NCI-H146 (cell line): ENCODE data around the gene HDAC4.
A peak's percentile ranks its signal among the peaks of the same experiment; 100 is the strongest.

Experiments
- DNase-seq: peaks from one replicate; lab custom pipeline; 2025; lab: John Stamatoyannopoulos, UW

HDAC4 gene

DNA sequence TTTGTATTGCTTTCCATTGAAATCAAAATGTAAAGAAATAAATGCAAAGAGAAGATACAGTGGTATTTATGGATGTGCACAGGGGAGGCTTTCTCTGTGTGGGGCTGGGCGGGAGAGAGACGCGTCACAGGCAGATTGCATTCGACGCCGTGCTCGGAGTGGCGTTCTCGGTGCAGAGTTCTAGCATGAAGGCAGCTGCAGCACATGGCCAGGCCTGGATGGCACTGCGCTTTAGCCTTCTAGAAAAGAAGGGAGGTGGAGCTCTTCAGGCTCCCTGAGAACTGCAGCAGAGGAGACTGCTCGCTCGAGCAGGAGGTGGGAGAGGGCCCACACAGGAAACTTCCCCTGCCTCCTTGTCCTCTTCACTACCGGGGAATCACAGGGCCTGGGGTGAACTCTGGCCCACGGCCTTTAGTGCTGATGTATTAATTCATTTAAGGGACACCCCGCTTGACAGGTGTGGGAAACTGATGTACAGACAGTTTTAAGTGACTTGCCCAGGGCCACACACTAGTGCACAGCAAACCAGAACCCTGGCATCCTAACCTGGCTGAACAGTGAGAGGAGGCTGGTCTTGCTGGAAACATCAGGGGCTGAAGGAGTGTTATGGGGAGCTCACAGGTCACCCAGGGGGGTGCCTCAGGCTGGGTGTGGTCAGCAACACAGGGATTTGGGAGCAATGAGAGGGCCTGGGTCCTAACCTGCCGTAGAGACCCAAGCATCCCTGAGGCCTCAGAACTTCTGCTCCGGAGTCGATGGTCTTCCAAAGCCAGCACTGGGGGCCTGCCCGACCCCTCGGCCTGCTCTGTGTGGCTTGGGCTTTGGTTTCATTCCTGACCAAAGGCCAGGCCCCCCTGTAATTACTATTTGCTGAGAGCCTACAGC, 199.9 kb downstream of the HDAC4 start:
- DNase-seq, result no peak

DNA sequence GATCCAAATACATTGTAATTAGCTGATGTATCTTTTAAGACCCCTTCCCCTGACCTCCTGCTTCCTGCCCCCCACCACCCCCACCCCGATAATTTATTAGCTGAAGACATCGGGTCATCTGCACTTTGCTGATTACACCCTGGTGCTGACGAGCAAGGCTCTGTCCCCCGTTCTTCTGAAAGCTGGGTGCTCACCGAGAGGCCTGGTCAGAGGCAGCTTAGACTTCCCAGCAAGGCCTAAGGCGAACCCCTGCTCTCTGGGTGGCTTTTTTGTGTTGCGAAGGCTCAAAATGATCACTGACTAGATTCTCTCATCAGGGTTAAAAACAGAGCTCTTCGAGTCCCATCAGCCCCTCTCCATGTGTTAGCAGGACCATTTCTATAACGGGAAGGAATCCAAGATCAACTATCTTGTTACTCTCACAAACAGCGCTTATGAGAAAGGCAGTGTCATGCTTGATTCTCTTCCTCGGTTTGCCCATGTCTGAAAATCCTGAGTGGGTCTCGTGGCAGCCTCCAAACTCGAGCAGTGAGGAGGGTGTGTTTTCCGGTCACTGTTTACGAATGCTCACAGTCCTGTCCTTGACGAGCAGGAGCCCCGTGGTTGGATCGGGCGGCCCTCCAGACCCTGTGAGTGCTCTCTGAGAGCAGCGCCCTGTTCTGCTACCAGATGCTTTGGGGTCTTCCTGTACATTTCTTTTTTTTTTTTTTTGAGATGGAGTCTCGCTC, 201.6 kb downstream of the HDAC4 start:
- no peak for DNase-seq

GRCh38 chr2:239198221-239198620, 202.6 kb downstream of the HDAC4 start:
- DNase-seq, result no peak

GRCh38 chr2:239197146-239197545, 203.7 kb downstream of the HDAC4 start:
- DNase-seq, result no peak

DNA sequence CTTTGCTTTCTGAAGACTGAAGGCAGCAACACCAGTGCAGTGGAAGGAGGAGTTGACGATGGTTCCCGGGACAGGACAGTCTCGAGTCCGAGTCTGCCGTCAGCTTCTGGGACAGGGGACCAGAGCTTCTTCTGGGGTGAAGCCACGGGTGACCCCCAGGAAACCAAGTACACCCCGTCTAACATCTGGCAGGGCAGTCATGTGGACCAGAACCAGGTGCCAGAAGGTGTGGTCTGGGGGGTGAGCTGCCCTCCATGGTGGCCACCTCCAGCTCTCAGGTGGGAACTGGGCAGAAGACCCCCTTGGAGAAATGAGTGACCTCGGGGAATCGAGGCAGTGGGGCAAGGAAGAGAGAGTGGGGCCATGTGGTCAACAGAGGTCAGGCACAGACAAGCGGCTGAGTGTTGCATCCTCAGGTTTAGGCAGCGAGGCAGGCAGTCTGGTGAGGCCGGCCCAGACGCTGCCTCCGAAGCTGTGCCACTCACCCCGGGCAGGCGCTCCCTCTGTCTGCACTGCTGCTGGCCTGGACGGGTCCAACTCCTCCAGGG, 204.3 kb downstream of the HDAC4 start:
- no peak for DNase-seq

GRCh38 chr2:239195992-239196391, 204.8 kb downstream of the HDAC4 start:
- DNase-seq, result no peak

GRCh38 chr2:239195318-239195871, 205.4 kb downstream of the HDAC4 start:
- DNase-seq, result no peak

DNA sequence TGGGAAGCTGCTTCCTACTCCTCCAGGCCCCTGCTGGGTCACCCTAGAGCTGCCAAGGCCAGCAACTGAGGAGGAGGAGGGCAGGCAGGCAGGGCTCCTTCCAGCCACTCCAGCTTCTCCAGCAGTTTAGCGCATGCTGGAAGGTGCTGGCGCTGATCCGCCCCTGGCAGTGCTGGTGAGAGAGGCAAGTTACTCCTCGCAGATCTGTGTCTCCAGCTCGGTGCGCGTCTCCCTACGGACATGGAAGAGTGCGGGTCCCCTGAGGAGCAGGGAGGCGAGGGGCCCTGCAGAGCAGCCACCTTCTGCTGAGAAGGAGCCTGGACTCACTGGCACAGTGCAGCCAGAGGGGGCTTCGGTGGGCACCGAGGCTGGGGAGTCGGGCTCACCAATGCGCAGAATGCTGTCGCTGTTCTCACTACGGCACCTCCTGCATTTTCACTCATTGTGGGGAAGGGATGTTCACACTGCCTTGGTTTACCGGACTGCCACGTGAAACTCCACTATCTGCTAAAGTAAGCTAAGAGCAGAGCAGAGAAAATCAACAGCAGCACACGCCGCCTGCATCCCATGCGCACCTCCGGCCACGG, 206.0 kb downstream of the HDAC4 start:
- no peak for DNase-seq

DNA sequence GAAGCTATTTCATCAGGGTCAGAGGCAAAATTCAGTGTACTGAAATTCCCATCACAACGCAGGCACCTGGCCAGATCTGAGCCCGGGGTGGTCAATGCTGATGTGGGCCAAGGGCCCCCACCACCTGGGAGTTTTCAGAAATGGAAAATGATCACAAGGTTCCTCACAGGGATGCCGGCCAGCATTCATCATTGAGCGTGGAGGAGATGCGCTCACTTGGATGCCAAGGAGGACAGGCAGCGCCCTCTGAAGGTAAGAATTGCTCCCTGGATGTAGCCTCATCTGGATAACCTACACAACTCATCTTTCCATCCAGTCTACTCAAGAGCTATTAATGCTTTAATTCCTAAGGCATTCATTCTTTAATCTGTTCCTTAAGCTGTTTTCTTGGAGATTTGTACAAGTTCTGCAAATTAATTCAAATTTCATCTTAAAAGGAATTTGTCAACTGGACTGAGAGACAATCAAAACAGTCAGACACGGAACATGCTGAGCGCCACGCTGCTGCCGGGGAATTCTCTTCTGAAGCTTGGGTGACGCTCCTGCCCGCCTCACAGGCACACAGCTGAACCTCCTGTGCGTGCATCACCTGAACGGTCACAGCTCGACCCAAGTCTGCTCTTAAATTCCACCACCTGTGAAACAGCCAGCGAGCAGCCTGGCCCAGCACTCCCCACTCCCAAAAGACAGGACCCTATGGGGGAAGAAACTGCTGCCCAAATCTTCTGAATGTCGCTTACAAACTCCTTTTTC, 206.7 kb downstream of the HDAC4 start:
- DNase-seq, result peak; percentile 3

DNA sequence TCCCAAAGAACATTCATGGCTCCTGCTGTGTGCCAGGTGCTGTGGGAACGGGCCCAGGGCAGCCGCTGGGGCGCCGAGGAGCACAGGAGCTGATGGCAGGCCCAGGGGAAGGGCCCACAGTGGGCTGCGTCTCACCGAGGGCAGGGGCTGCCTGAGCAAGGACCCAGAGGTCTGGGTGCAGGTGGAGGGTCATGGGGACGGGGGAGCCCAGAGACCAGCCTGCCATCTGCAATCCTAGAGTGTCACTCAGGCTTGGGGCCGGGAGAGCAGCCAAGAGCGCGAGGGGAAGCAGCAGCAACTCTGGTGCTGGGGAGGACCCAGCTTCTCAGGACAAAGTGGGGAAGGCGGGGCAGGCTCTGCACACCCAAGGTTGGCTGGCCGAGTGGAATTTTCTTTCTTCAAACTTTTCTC, 207.4 kb downstream of the HDAC4 start:
- no peak for DNase-seq

- DNase-seq, result no peak
These were observed 207.8 kb downstream of the HDAC4 start for GRCh38 chr2:239192975-239193374.

GRCh38 chr2:239192456-239192855, 208.4 kb downstream of the HDAC4 start:
- DNase-seq, result no peak

DNA sequence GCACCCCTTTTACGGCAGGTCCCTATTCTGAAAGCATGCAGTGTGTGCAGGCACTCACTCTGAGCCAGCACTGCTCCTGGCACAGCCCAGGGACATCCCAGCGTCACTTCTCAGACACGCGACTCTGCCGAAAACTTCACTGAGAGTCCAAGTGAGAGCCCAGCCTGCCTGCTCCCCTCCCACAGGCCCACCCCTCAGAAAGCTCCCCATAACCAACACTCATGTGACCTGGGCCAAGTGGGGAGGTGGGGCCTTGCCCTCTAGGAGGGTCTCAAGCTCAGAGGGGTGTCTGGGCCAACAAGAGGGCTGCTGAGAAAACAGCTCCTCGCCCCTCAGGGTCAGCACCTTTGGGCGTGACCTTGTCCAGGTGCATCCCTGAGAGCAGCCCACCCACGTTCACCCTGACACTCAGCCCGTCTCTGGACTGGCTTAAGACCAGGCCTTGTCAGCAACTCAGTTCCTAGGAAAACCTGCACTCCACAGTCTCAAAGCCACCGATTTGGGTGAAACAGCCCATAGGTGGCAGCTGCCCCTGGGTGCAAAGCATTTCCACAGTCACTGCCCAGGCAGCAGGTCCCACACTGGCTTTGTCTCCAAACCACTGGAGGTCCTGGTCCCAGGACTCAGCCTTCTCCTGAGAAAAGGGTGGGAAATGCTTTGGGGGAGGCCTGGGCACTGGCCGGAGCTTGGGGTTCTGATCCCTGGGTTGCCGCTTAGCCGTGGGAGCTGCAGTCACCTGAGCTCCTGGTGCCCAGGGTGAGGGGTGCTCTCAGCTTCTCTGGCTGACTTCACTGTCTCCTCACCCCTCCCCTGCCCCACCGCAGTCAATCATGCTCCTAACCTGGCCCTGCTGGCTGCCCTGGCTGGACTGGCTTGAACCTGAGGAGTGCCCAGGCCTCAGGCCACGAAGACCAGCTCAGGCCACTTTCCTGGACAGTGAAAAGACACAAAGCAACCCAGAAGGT, 209.6 kb downstream of the HDAC4 start:
- DNase-seq, result no peak

DNA sequence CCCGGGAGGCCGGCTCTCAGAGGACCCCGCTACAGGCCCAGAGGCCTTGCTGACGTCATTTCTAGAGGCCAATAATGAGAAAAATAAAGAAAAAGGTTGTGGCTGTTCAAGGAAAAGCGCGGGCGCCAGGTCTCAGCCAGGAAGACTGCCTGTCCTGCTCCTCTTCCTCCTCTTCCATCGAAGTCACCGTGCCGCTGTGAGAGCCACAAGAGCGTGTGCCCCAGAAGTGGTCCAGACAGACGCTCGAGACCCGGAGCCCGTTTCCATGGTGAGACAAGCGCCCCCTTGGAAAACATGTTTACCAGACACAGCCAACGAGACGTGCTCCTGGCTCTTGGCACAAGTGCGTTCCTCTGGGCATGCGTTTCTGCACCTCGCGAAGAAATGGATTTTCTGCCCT, 210.5 kb downstream of the HDAC4 start:
- no peak for DNase-seq

- no peak for DNase-seq
These were observed 211.1 kb downstream of the HDAC4 start for GRCh38 chr2:239189711-239190131.

DNA sequence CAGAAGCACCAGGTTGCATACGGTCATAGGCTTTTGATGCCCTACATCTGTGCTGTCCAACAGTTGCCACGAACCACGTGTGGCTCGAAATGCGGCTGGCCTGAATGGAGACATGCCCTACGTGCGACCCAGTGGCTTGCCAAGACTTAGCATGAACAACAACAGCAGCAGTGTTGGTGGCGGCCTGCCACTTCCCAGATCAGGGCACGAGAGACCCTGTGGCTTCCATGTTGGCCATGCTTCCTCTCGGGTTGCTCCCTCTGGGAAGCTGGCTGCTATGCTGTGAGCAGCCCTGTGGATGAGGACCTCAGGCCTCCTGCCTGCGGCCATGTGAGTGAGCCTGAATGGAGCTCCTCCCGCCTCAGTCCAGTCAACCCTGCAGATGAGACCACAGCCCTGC, 212.3 kb downstream of the HDAC4 start:
- DNase-seq, result no peak

DNA sequence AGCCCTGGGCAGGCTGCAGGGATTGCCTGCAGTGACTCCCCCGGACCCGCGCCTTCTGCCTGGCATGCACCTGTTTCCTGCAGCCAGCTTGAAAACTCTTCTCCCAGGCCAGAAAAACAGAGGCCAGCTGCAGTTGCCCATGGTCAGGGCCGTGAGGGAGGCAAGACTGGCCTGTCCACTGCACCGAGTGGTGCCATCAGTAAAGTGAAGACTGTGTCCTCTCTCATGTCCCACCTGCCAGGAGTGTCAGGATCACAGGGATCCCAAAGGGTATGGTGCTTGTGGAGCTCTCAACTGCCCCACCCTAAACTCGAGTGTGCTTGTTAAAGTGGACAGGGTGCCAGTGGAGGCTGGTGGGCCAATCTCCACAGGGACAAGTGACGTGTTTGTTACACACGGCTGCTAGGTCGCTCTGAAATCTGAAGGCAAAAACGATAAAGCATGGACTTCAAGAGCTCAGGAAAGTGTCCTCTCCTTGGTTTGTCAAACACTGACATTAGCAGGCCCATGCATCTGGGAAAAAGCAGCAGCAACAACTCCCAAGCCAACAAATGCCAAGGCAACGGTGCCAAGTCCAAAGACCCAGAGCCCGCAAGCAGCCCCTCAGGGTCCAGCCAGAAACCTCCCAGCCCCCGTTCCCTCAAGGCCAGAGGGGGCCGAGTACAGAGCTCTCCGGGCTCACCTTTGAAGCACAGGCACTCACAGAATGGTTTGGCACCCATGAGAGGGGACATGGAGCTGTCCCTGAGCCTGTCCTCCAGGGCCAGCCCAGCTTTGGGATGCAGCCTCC, 213.2 kb downstream of the HDAC4 start:
- no peak for DNase-seq

DNA sequence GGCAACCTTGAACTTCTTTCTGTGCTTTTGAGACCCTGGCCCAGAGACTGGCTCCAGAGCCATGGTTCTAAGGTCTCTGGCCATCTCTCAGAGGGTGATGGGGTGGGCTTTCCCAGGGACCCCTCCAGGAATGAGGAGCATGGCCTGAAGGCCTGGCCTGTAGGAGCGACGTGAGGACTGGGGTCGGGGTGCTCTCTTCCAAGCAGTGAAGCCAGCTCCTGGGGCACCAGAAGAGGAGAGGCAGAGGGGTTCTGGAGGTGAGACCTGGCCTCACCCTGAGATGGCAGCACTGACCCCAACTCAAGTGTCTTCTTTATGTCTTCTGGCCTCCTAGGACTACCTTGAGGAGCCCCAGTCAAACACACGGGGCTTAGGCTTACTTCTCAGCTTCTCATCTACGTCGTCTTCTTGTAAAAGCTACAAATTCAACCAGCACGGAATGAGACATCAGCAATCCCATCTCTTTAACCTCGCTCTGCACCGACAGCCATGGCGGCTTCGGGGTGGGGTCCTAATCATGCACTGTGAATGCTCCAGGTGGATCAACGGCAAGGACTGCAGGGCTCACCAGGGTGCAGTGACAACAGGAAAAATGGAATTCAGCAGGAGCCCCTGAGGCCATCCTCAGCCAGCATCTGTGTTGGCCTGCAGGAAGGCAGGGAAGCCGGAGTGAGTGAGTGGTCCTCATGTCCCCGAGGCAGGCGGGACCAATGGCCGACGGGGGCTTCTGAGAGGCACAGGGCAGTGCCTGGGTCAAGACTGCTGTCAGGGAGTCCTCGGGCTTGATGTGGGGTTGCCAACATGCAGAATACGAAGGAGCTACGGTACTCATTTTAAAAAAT, 214.1 kb downstream of the HDAC4 start:
- peak; percentile 60 for DNase-seq
